ENCODE results near the gene DNAJA3.

DNAJA3 gene

DNA sequence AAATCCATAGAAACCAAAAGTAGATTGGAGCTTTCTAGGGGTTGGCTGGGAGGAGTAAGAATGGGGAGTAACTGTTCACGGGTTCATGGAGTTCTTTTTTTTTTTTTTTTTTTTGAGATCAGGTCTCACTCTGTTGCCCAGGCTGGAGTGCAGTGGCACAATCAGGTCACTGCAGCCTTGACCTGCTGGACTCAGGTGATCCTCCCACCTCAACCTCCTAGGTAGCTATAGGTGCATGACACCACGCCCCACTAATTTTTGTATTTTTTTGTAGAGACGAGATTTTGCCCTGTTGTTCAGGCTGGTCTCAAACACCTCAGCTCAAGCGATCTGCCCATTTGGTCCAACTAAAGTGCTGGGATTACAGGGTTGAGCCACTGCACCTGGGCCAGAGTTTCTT is 47.2 kb downstream of the DNAJA3 start:
- peaks cover 23% of the 10 kb centered on the region for H3K4me1 ChIP-seq (ENCODE audit: low read length)
- no peak overlapping the region for H2AFZ ChIP-seq (ENCODE audit: low read depth, low read length)
- H3K4me2 ChIP-seq (ENCODE audit: low read length): peak overlapping the region; percentile 82; the same call in 1 of the 2 replicates
- H3K9me3 ChIP-seq (ENCODE audit: insufficient read depth, low read length): no peaks in the 10 kb centered on the region
- H3K36me3 ChIP-seq (replicated peaks; ENCODE audit: low read depth, low read length): peaks cover 7% of the 10 kb centered on the region
- TF ChIP-seq EZH2phosphoT487 (IDR thresholded peaks at IDR 0.05; ENCODE audit: low read depth): no peak
- TF ChIP-seq, protein P1, sequence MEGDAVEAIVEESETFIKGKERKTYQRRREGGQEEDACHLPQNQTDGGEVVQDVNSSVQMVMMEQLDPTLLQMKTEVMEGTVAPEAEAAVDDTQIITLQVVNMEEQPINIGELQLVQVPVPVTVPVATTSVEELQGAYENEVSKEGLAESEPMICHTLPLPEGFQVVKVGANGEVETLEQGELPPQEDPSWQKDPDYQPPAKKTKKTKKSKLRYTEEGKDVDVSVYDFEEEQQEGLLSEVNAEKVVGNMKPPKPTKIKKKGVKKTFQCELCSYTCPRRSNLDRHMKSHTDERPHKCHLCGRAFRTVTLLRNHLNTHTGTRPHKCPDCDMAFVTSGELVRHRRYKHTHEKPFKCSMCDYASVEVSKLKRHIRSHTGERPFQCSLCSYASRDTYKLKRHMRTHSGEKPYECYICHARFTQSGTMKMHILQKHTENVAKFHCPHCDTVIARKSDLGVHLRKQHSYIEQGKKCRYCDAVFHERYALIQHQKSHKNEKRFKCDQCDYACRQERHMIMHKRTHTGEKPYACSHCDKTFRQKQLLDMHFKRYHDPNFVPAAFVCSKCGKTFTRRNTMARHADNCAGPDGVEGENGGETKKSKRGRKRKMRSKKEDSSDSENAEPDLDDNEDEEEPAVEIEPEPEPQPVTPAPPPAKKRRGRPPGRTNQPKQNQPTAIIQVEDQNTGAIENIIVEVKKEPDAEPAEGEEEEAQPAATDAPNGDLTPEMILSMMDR (IDR thresholded peaks at IDR 0.05; ENCODE audit: low read depth, low read length): no peak
- no peak overlapping the region for H3K4me3 ChIP-seq (ENCODE audit: low read length)
- no peak overlapping the region for H3K27ac ChIP-seq (ENCODE audit: low read length)
- peaks cover 46% of the 10 kb centered on the region for H3K79me2 ChIP-seq (ENCODE audit: low read length)
- no peak overlapping the region for H3K9ac ChIP-seq (ENCODE audit: low read length)
- H3K27me3 ChIP-seq (ENCODE audit: low read depth, low read length): no peaks in the 10 kb centered on the region
- H4K20me1 ChIP-seq (ENCODE audit: insufficient read depth, low read length): no peaks in the 10 kb centered on the region

DNA sequence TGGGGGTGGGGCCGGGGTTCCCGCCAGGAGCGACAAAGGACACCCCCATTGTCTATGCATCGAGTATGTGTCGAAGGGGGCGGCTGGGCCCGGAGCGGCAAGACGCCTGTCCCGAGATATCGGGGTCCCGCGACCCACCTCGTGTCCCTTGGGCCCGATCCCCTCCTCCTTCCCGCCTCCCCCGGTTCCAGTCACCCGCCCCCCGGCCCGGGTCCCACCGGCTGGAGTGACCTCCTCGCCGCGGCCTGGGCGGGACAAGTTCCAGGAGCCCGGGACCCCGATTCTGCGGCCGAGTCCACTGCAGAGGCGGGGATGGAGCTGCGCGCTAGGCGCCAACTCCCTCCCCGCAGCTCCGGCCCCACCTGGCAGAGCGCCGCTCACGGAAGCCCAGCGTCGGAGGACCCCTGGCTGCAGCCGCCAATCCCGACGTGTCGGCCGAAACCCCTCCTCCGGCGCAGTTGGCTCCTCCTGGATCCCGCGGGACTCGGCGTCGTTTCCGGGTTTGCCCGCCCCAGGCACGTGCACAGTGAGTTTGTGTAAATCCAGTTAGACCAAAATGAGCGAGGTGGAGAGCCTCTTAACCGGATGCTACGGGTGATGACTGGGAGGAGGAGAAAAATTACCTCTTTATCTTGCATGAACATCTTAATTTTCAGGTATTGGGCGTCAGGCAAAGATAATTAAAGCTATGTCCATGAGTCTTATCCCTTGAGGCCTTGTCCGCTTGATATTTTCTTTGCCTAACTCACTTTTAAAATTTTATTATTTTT is 48.7 kb downstream of the DNAJA3 start, which contains the start of gene NMRAL1:
Gene NMRAL1 (minus strand): TSS at position 434 of the 770 bp plus-strand sequence. CDS start 493 bp downstream, outside the sequence.
- peaks cover 57% of the 10 kb centered on the region for H3K79me2 ChIP-seq (ENCODE audit: low read length)
- no peaks in the 10 kb centered on the region for H3K9me3 ChIP-seq (ENCODE audit: insufficient read depth, low read length)
- peaks cover 24% of the 10 kb centered on the region for H3K4me1 ChIP-seq (ENCODE audit: low read length)
- peak within 1 kb of the TSS; percentile 85 for H3K9ac ChIP-seq (ENCODE audit: low read length)
- H3K27me3 ChIP-seq (ENCODE audit: low read depth, low read length): no peaks in the 10 kb centered on the region
- H3K27ac ChIP-seq (ENCODE audit: low read length): peak within 1 kb of the TSS; percentile 71
- H2AFZ ChIP-seq (ENCODE audit: low read depth, low read length): 0 out of 2 replicates have a peak within 1 kb of the TSS, but pooled peaks have one; percentile 60
- H3K4me3 ChIP-seq (ENCODE audit: low read length): peak within 1 kb of the TSS; percentile 83
- H3K4me2 ChIP-seq (ENCODE audit: low read length): peak within 1 kb of the TSS; percentile 82
- no peaks in the 10 kb centered on the region for H4K20me1 ChIP-seq (ENCODE audit: insufficient read depth, low read length)
- H3K36me3 ChIP-seq (replicated peaks; ENCODE audit: low read depth, low read length): peaks cover 7% of the 10 kb centered on the region
- no peak for TF ChIP-seq EZH2phosphoT487 (IDR thresholded peaks at IDR 0.05; ENCODE audit: low read depth)

DNA sequence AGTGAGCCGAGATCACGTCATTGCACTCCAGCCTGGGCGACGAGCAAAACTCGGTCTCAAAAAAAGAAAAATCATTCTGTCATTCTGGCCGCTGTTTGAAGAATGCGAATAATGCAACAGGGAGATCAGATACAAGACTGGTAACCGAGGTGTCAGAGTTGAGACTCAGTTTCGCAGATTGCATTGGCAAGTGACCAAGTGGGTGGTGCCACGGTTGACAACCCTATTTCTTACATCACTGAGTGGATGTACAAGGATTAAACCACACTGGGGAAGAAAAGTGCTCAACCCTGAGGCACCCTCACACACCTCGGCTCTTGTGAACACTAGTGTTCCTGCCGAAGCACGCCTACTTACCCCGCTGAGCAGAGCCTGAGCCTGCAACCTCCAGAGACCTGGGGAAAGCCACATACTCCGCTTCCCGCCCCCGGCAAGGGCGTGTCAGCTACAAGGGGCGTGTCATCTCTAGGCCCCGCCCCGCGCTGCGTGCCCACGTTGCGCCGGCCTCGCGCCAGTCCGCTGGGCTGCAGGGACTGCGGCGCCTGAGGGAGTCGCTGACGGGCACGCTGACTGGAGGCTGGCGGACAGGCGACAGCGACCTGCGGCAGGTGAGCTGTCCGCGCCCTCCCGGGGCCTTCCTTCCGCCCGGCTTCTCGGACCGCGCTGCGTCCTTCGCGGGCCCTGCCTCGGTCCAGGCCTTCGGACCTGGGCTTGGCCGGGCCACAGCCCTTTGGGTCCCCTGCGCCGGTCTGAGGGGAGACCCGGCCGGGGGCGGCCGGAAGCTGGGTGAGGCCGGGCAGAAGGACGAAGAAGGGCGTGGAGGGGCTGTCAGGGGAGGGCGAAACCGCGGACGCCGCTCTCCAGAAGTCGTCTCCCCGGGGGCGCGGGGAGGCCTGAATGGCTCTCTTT is 50.5 kb downstream of the DNAJA3 start, which contains the start of gene HMOX2:
Gene HMOX2 (plus strand): TSS at position 519 of the 909 bp plus-strand sequence. CDS start 29,127 bp downstream, outside the sequence.
- peak within 1 kb of the TSS; percentile 71 for H3K27ac ChIP-seq (ENCODE audit: low read length)
- TF ChIP-seq, protein P1 (IDR thresholded peaks at IDR 0.05; ENCODE audit: low read depth, low read length): peak; percentile 23; the same call in 1 of the 2 replicates
- no peak for TF ChIP-seq EZH2phosphoT487 (IDR thresholded peaks at IDR 0.05; ENCODE audit: low read depth)
- no peaks in the 10 kb centered on the region for H3K27me3 ChIP-seq (ENCODE audit: low read depth, low read length)
- no peaks in the 10 kb centered on the region for H3K9me3 ChIP-seq (ENCODE audit: insufficient read depth, low read length)
- peaks cover 24% of the 10 kb centered on the region for H3K4me1 ChIP-seq (ENCODE audit: low read length)
- peak within 1 kb of the TSS; percentile 85 for H3K9ac ChIP-seq (ENCODE audit: low read length)
- H4K20me1 ChIP-seq (ENCODE audit: insufficient read depth, low read length): no peaks in the 10 kb centered on the region
- peaks cover 7% of the 10 kb centered on the region for H3K36me3 ChIP-seq (replicated peaks; ENCODE audit: low read depth, low read length)
- H3K4me3 ChIP-seq (ENCODE audit: low read length): peak within 1 kb of the TSS; percentile 83
- 0 out of 2 replicates have a peak within 1 kb of the TSS, but pooled peaks have one; percentile 13 for H2AFZ ChIP-seq (ENCODE audit: low read depth, low read length)
- peaks cover 67% of the 10 kb centered on the region for H3K79me2 ChIP-seq (ENCODE audit: low read length)
- H3K4me2 ChIP-seq (ENCODE audit: low read length): peak within 1 kb of the TSS; percentile 82

DNA sequence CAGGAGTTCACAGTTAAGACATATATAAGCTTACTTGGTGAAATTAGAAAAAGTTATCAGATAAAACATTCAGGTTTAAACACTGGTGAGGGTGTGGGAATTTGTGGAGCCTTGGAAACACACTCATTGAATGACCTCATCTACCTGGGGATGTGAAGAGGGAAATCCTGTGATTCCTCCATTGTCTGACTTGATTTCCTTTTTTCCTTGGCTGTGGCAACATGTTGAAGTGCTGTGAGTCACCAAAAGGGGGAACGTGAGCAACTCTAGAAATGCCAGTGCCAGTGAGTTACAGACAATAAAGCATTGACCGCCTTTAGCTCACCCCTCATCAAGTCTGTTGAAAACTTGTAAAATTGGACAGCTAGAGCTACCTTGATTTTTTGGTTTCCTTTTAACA is 52.3 kb downstream of the DNAJA3 start:
- Histone ChIP-seq H2AFZ (ENCODE audit: low read depth, low read length) (no peak overlapping the region), H4K20me1 (ENCODE audit: insufficient read depth, low read length) (peaks cover 4% of the 10 kb centered on the region; the same call in 1 of the 2 replicates), H3K9me3 (ENCODE audit: insufficient read depth, low read length) (no peaks in the 10 kb centered on the region), H3K36me3 (replicated peaks; ENCODE audit: low read depth, low read length) (no peaks in the 10 kb centered on the region), H3K79me2 (ENCODE audit: low read length) (peaks cover 79% of the 10 kb centered on the region), H3K4me3 (ENCODE audit: low read length) (no peak overlapping the region), H3K4me2 (ENCODE audit: low read length) (peak overlapping the region; percentile 66; the same call in 1 of the 2 replicates), H3K9ac (ENCODE audit: low read length) (no peak overlapping the region), H3K27me3 (ENCODE audit: low read depth, low read length) (no peaks in the 10 kb centered on the region), H3K27ac (ENCODE audit: low read length) (no peak overlapping the region), H3K4me1 (ENCODE audit: low read length) (peaks cover 24% of the 10 kb centered on the region)
- TF ChIP-seq EZH2phosphoT487 (IDR thresholded peaks at IDR 0.05; ENCODE audit: low read depth): no peak
- TF ChIP-seq, protein P1 (IDR thresholded peaks at IDR 0.05; ENCODE audit: low read depth, low read length): no peak
